Gastrocnemius medialis (tissue), 4 donors: ENCODE measurements around the gene FMN2.

Experiments
- POLR2A ChIP-seq, 2 donors: fragments of 450-650 bp; IDR thresholded peaks; one replicate each; pipeline ENCODE4 v1.6.1; 2017; ENCODE audit warnings: antibody characterized with exemption in 2 of 2, mild to moderate bottlenecking in 2 of 2, moderate library complexity in 2 of 2
- TF ChIP-seq, protein P1 (sequence below), 5 experiments: fragments of 450-650 bp in 3 of 5; fragments of 200-600 bp in 2 of 5; sonication (generic) in 2 of 5; IDR thresholded peaks in 4 of 5; conservative IDR thresholded peaks in 1 of 5; 1 replicate in 4 of 5; 2 replicates in 1 of 5; pipeline ENCODE4 v1.5.1; 2016 to 2019; ENCODE audit warnings: antibody characterized with exemption in 5 of 5, mild to moderate bottlenecking in 3 of 5, moderate library complexity in 3 of 5

DNA sequence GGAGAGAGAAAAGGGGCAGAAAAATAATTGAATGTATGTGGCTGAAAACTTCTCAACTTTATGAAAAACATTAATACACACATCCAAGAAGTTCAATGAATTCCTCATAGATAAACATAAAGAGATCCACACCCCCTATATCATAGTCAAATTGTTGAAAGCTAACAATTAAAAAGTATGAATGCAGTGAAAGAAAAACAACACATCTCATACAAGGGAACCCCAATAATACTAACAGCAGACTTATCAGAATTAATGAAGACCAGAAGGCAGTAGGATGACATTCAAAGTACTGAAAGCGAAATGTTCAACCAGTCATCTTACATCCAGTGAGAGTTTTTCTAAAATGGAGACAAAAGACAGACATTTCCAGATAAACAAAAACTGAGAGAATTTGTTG, 134.4 kb downstream of the FMN2 start:
- TF ChIP-seq, protein P1, sequence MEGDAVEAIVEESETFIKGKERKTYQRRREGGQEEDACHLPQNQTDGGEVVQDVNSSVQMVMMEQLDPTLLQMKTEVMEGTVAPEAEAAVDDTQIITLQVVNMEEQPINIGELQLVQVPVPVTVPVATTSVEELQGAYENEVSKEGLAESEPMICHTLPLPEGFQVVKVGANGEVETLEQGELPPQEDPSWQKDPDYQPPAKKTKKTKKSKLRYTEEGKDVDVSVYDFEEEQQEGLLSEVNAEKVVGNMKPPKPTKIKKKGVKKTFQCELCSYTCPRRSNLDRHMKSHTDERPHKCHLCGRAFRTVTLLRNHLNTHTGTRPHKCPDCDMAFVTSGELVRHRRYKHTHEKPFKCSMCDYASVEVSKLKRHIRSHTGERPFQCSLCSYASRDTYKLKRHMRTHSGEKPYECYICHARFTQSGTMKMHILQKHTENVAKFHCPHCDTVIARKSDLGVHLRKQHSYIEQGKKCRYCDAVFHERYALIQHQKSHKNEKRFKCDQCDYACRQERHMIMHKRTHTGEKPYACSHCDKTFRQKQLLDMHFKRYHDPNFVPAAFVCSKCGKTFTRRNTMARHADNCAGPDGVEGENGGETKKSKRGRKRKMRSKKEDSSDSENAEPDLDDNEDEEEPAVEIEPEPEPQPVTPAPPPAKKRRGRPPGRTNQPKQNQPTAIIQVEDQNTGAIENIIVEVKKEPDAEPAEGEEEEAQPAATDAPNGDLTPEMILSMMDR (IDR thresholded peaks at IDR 0.05 in 4 of 5, conservative IDR thresholded peaks at IDR 0.05 in 1 of 5) = no peak
- TF ChIP-seq POLR2A (IDR thresholded peaks at IDR 0.05) = no peak
